Activated CD4-positive, alpha-beta T cell treated with anti-CD3 and anti-CD28 coated beads for 36 hours (primary cell): ENCODE data around the gene FOXF2. TPM values are rescaled to one million over a fixed set of nuclear protein-coding genes. Genes with fewer than 3 reads are reported as not detected.

Experiments used
- ATAC-seq: fragments of 200-7000 bp; cut with Tn5 transposase; one replicate; pipeline ENCODE4 v1.10.0; 2021; ENCODE audit warnings: mild to moderate bottlenecking, moderate library complexity
- CTCF ChIA-PET: fragments of 350-600 bp; sonication (Branson Sonifier 250); formaldehyde crosslinking; loops from one replicate; lab custom pipeline; 2021; ENCODE audit warnings: antibody characterized with exemption; lab: Charles Lee
- POLR2A ChIA-PET: fragments of 350-600 bp; sonication (Branson Sonifier 250); formaldehyde crosslinking; loops from one replicate; lab custom pipeline; 2021; ENCODE audit warnings: antibody characterized with exemption, inconsistent platforms; lab: Charles Lee
- DNase-seq: peaks from one replicate; pipeline ENCODE4 v3.0.0-alpha.2; 2020
- H3K27ac Mint-ChIP-seq: one replicate; pipeline ENCODE4 v1.8.0; 2021; ENCODE audit warnings: mixed read lengths
- H3K27me3 Mint-ChIP-seq: one replicate; pipeline ENCODE4 v1.8.0; 2021; ENCODE audit warnings: mixed read lengths
- H3K36me3 Mint-ChIP-seq: one replicate; pipeline ENCODE4 v1.8.0; 2021; ENCODE audit warnings: low read depth, mixed read lengths
- H3K4me1 Mint-ChIP-seq: one replicate; pipeline ENCODE4 v1.8.0; 2021; ENCODE audit warnings: mixed read lengths
- H3K4me3 Mint-ChIP-seq: one replicate; pipeline ENCODE4 v1.8.0; 2021; ENCODE audit warnings: mild to moderate bottlenecking, moderate library complexity, mixed read lengths
- H3K9me3 Mint-ChIP-seq: one replicate; pipeline ENCODE4 v1.8.0; 2021; ENCODE audit warnings: low read depth, mixed read lengths
- intact Hi-C, 2 experiments: fragments of 100-400 bp; cut with DNase I in 1 of 2; cut with micrococcal nuclease in 1 of 2; formaldehyde crosslinking; loops; one replicate each; pipeline versions ENCODE4 v1.14.2 to v1.15.1; 2022 to 2024; cut with DNase I, micrococcal nuclease
- total RNA-seq, 2 experiments: library from RNA; stranded (reverse); gene quantifications; one replicate each; pipeline ENCODE4 v1.2.3, GENCODE V29; 2021

Gene FOXF2
- total RNA-seq, 2 experiments from 2014 or later: not detected

GRCh38 chr6:1402369-1402768 is 13.0 kb downstream of the FOXF2 start:
- ChIA-PET POLR2A (no interaction called here), CTCF (no interaction called here)
- intact Hi-C loops: no loop called here
- peaks cover 2% of the 10 kb centered on the region for H3K4me1 Mint-ChIP-seq
- no peak overlapping the region for H3K4me3 Mint-ChIP-seq
- H3K27ac Mint-ChIP-seq: no peak overlapping the region
- DNase-seq: no peak
- ATAC-seq: no peak
- no peaks in the 10 kb centered on the region for H3K36me3 Mint-ChIP-seq
- H3K9me3 Mint-ChIP-seq: no peaks in the 10 kb centered on the region
- peaks cover 13% of the 10 kb centered on the region for H3K27me3 Mint-ChIP-seq

GRCh38 chr6:1402868-1403267 is 13.5 kb downstream of the FOXF2 start:
- H3K27me3 Mint-ChIP-seq: peaks cover 12% of the 10 kb centered on the region
- no peak overlapping the region for H3K4me3 Mint-ChIP-seq
- ChIA-PET CTCF (no interaction called here), POLR2A (no interaction called here)
- ATAC-seq: no peak
- no peak overlapping the region for H3K27ac Mint-ChIP-seq
- no peaks in the 10 kb centered on the region for H3K4me1 Mint-ChIP-seq
- H3K9me3 Mint-ChIP-seq: no peaks in the 10 kb centered on the region
- DNase-seq: no peak
- intact Hi-C loops: no loop called here
- no peaks in the 10 kb centered on the region for H3K36me3 Mint-ChIP-seq

GRCh38 chr6:1403851-1404712 is 14.7 kb downstream of the FOXF2 start:
- POLR2A ChIA-PET: no interaction called here
- no peaks in the 10 kb centered on the region for H3K36me3 Mint-ChIP-seq
- intact Hi-C loops: no loop called here
- CTCF ChIA-PET: interaction anchor here (1.9 kb wide), 1 partner anchor 7 kb away, joined by 8 read pairs; no protein-coding TSS in a partner anchor
- peaks cover 11% of the 10 kb centered on the region for H3K27me3 Mint-ChIP-seq
- no peak overlapping the region for H3K27ac Mint-ChIP-seq
- no peaks in the 10 kb centered on the region for H3K4me1 Mint-ChIP-seq
- no peaks in the 10 kb centered on the region for H3K9me3 Mint-ChIP-seq
- ATAC-seq (no peak), DNase-seq (no peak)
- H3K4me3 Mint-ChIP-seq: no peak overlapping the region

GRCh38 chr6:1404713-1405098 is 15.3 kb downstream of the FOXF2 start:
- ChIA-PET POLR2A (no interaction called here), CTCF (interaction anchor here (1.9 kb wide), 1 partner anchor 8 kb away, joined by 8 read pairs; no protein-coding TSS in a partner anchor)
- intact Hi-C loops: no loop called here
- H3K4me1 Mint-ChIP-seq: no peaks in the 10 kb centered on the region
- no peak overlapping the region for H3K27ac Mint-ChIP-seq
- ATAC-seq (no peak), DNase-seq (no peak)
- H3K36me3 Mint-ChIP-seq: no peaks in the 10 kb centered on the region
- H3K4me3 Mint-ChIP-seq: no peak overlapping the region
- no peaks in the 10 kb centered on the region for H3K9me3 Mint-ChIP-seq
- H3K27me3 Mint-ChIP-seq: peaks cover 10% of the 10 kb centered on the region

- no peaks in the 10 kb centered on the region for H3K9me3 Mint-ChIP-seq
- ATAC-seq: no peak
Observed at GRCh38 chr6:1405221-1405620, 15.8 kb downstream of the FOXF2 start.

GRCh38 chr6:1406306-1407072 is 17.1 kb downstream of the FOXF2 start:
- ATAC-seq (no peak), DNase-seq (no peak)
- CTCF ChIA-PET: interaction anchor here (1.9 kb wide), 1 partner anchor 9 kb away, joined by 8 read pairs; no protein-coding TSS in a partner anchor
- no peaks in the 10 kb centered on the region for H3K9me3 Mint-ChIP-seq
- POLR2A ChIA-PET: no interaction called here
- no peaks in the 10 kb centered on the region for H3K36me3 Mint-ChIP-seq
- H3K4me1 Mint-ChIP-seq: no peaks in the 10 kb centered on the region
- H3K27ac Mint-ChIP-seq: no peak overlapping the region
- no peak overlapping the region for H3K4me3 Mint-ChIP-seq
- intact Hi-C loops: no loop called here
- H3K27me3 Mint-ChIP-seq: peaks cover 13% of the 10 kb centered on the region

More at GRCh38 chr6:1405221-1405620, 15.8 kb downstream of the FOXF2 start:
- Mint-ChIP-seq H3K4me1 (no peaks in the 10 kb centered on the region), H3K27me3 (peaks cover 12% of the 10 kb centered on the region), H3K27ac (no peak overlapping the region), H3K36me3 (no peaks in the 10 kb centered on the region), H3K4me3 (no peak overlapping the region)
- CTCF ChIA-PET: interaction anchor here (0.8 to 1.9 kb wide), 2 partner anchors 8 to 39 kb away, joined by 3 to 8 read pairs; no protein-coding TSS in a partner anchor
- POLR2A ChIA-PET: no interaction called here
- DNase-seq: no peak
- intact Hi-C loops: no loop called here

- intact Hi-C loops: no loop called here
- CTCF ChIA-PET: no interaction called here
- Mint-ChIP-seq H3K4me3 (no peak overlapping the region), H3K4me1 (no peaks in the 10 kb centered on the region), H3K27ac (no peak overlapping the region), H3K36me3 (no peaks in the 10 kb centered on the region), H3K9me3 (no peaks in the 10 kb centered on the region), H3K27me3 (peaks cover 17% of the 10 kb centered on the region)
- POLR2A ChIA-PET: no interaction called here
- no peak for ATAC-seq
- DNase-seq: no peak
Observed at GRCh38 chr6:1407499-1407990, 18.2 kb downstream of the FOXF2 start.

- CTCF ChIA-PET: interaction anchor here (1.5 kb wide), 1 partner anchor 12 kb away, joined by 7 read pairs; no protein-coding TSS in a partner anchor
- H3K36me3 Mint-ChIP-seq: no peaks in the 10 kb centered on the region
- H3K27me3 Mint-ChIP-seq: peaks cover 19% of the 10 kb centered on the region
- intact Hi-C loops: no loop called here
- H3K4me1 Mint-ChIP-seq: no peaks in the 10 kb centered on the region
- H3K27ac Mint-ChIP-seq: no peak overlapping the region
- DNase-seq (no peak), ATAC-seq (no peak)
- POLR2A ChIA-PET: no interaction called here
- H3K9me3 Mint-ChIP-seq: no peaks in the 10 kb centered on the region
- no peak overlapping the region for H3K4me3 Mint-ChIP-seq
Observed at GRCh38 chr6:1409774-1410465, 20.5 kb downstream of the FOXF2 start.

- ChIA-PET CTCF (interaction anchor here (0.9 to 1.2 kb wide), 2 partner anchors 12 to 820 kb away, joined by 4 read pairs; no protein-coding TSS in a partner anchor), POLR2A (interaction anchor here (0.6 kb wide), 1 partner anchor 10 kb away, joined by 4 read pairs; no protein-coding TSS in a partner anchor)
- Mint-ChIP-seq H3K4me1 (no peaks in the 10 kb centered on the region), H3K27me3 (peaks cover 20% of the 10 kb centered on the region), H3K9me3 (no peaks in the 10 kb centered on the region), H3K27ac (no peak overlapping the region), H3K4me3 (no peak overlapping the region), H3K36me3 (no peaks in the 10 kb centered on the region)
- intact Hi-C loops: no loop called here
- no peak for ATAC-seq
- DNase-seq: no peak
Observed at GRCh38 chr6:1412901-1413300, 23.5 kb downstream of the FOXF2 start.

GRCh38 chr6:1415416-1416063 is 26.2 kb downstream of the FOXF2 start:
- no peak for DNase-seq
- intact Hi-C loops: no loop called here

More at GRCh38 chr6:1415416-1416063, 26.2 kb downstream of the FOXF2 start:
- ChIA-PET POLR2A (no interaction called here), CTCF (interaction anchor here (1.4 kb wide), 1 partner anchor 21 kb away, joined by 4 read pairs; no protein-coding TSS in a partner anchor)
- Mint-ChIP-seq H3K36me3 (no peaks in the 10 kb centered on the region), H3K9me3 (peaks cover 4% of the 10 kb centered on the region), H3K4me1 (no peaks in the 10 kb centered on the region), H3K4me3 (no peak overlapping the region), H3K27ac (no peak overlapping the region), H3K27me3 (peaks cover 16% of the 10 kb centered on the region)
- ATAC-seq: no peak
